Muscle of arm (tissue), 12 donors: Measurements from ENCODE around the gene FAM135A. TPM values are rescaled to one million over a fixed set of nuclear protein-coding genes. Genes with fewer than 3 reads are reported as not detected.

Experiments
- polyA plus RNA-seq, 12 donors: library from polyadenylated mRNA; unstranded; fragments of 120-200 nt; gene quantifications; one replicate each; pipeline ENCODE4 v1.2.1, GENCODE V29; 2013; ENCODE audit not compliant: insufficient read length in 12 of 12

FAM135A gene
- polyA plus RNA-seq, 12 donors = 15.6 to 30.8 (median 19.2) TPM; not detected in 1

Other genes starting within 250 kb of the FAM135A start
- 10 to 100 TPM in 2 of 12 donors, 1 to 10 TPM in 9, not detected in 1; 4.5 to 11.6 (median 7.2) TPM for gene COL9A1, start 110.4 kb upstream of the FAM135A start, polyA plus RNA-seq
- gene SDHAF4, start 153.4 kb downstream of the FAM135A start, polyA plus RNA-seq = 10 to 100 TPM in 11 of 12 donors, not detected in 1; 12.8 to 19.4 (median 16.1) TPM